Esophagus mucosa (tissue), 1 donor: Measurements from ENCODE around the gene STAT4. TPM values are rescaled to one million over a fixed set of nuclear protein-coding genes. Genes with fewer than 3 reads are reported as not detected.

Experiments used
- ATAC-seq: fragments of 200-7000 bp; cut with Tn5 transposase; one replicate; pipeline ENCODE4 v1.9.1; 2020
- total RNA-seq: library from RNA; stranded (reverse); gene quantifications from one replicate; pipeline ENCODE4 v1.2.4, GENCODE V29; 2023
- donor health status: DM: yes; HTN: yes; CAD: no.

The STAT4 gene
- total RNA-seq, 1 donor from 2014 or later, result 0.88 TPM

DNA sequence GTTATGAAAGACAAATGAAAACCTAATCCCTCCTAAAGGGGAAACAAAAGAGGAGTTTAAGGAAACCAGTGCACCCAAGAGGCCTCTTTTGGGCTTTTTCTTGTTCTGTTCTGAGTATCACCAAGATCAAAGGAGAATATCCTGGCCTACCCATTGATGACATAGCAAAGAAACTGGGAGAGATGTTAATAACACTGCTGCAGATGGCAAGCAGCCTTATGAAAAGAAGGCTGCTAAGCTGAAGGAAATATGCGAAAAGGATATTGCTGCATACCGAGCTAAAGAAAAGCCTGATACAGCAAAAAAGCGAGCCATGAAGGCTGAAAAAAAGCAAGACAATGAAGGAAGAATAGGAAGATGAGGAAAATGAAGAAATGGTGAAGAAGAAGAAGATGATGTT lies 23.6 kb upstream of the STAT4 start:
- no peak for ATAC-seq

DNA sequence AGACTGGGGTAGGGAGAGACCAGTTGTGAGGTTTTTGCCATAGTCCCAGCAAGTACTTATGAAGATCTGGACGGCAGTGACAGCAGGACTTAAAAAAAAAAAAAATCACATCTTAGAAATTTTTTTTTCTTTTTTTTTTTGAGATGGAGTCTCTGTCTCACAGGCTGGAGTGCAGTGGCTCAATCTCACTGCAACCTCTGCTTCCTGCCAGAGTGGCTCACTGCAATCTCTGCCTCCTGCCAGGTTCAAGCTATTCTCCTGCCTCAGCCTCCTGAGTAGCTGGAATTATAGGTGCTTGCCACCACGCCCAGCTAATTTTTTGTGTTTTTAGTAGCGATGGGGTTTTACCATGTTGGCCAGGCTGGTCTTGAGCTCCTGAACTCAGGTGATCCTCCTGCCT lies 22.4 kb upstream of the STAT4 start:
- ATAC-seq, result no peak

DNA sequence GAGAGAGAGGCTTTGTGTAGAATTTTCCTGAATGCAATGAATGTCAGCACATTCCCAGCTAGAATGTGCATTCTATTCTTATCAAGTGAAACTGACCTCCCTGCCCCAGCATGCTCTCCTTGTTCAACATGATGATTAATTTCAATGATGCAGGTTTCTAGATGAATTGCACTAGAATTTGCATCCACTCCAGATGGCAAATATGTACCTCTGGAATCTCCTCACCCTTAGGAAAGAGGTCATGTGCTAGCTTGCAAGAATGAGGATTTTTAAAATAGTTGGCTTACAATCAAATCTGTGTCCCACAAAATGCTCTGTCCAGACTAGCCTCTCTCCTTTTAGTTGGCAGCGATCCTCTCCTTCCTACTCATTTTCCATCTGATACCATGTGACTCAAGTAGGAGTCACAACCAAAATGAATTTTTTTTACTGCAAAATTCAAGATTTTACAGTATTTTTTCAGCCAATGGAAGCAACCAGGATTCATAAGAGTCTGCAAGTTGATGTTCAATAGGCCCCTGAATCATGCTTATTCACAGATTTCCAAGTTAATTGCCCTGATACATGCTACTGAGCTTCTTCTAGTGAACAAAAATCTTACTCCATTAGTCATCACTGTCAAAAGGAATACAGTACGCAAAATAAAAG lies 21.0 kb upstream of the STAT4 start:
- peak; percentile 71 for ATAC-seq

DNA sequence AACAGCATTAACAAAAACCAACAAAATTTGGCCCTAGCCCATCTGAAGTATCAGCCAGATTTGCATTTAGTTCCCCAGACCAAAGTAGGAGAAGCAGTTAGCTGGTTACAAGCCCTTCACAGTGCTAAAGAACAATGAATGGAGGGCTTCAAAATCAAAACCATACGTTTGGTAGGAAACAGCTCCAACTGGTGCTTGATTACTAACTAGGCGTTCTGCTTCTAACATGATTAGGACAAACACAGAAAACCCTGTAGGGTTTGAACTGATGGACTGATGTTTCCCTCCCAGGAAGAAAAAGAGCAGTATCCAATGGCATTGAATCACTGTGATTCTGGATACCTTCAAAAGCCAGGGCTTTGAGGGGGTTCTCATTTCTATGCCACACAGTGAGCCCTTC lies 20.5 kb upstream of the STAT4 start:
- no peak for ATAC-seq

DNA sequence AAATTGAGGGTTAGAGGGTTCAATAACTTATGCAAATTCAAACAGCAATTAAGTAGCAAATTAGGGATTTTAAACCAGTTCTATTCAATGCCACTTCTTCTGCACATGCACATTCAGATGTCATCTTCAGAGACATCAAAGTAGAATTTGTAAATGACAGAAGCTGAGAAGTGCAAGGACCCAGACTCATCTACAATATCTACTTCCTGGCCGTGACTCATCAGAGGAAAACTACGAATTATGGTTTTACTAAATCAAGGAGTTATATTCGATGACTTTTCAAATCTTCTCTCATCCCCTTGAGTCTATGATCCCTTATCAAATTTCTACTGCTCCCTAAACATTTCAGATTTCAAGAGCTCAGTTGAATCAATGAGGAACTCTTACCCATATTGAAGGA lies 20.0 kb upstream of the STAT4 start:
- ATAC-seq, result no peak

DNA sequence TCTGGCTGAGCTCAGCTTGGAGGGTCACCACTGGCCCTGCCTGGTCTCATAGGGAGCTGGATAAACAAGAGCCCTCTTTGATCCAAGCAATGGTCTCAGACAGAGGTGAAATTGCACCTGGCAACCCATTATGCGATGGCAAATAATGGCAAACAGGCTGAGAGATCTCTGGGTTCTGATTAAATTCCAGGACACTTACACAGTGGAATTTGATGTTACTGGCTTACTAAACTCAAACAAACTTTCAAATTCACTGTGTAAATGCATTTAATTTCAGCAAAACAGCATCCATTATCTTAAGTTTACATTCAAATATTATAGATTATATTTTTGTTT lies 19.5 kb upstream of the STAT4 start:
- ATAC-seq, result no peak

DNA sequence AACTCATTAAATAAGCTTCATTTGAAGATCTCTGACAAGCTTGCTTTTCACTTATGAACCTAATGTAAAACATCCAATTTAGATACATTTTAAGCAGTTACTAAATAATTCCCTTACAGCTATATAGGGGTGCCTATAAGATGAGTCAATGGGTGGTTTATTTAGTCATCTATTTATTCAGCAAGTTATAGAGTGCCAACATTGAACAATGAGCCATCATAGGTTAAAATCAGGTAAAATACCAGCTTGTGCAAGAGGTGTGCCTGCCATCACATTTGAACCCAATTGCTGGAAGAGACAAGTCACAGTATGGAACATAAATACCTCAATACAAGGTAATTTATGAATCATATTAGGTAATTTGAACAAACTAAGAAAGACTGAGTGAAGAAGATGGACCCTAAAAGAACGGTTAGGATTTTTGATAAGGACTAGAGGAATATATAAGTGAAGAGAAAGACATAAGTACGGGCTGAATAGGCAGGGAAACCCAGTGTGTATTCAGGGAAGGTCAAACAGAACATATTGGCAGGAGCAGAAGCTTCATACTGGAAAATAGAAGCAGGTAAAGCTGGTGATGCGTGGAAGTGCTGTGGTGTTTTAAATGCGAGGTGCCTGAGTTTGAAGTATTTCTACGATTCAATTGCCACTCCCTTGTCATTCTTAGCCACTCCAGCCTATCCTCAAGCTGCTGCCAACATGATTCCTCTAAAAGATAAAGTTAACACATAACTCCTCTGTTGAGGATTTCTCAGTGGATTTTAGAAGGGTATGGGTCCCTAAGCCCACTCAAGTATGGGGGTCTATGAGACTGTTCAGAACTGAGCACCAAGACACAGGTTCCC lies 18.9 kb upstream of the STAT4 start:
- peak; percentile 80 for ATAC-seq

DNA sequence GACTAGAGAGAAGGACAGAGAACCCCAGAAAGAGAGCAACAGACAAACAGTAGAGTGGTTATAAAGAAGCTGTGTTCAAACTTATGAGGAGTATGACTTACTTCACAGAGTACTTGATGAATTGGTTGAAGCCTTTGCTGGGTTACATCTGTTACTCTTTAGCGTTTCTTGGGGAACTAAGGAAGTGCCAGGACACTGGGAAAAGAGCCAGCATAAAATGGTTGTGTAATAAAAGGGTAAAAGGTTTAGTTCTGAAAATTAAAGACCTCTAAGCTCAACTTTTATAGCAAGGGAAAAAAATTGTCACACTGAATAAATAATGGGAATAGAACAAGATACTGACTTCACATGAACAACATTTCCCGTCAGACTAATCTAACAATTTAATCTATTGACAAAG lies 17.0 kb upstream of the STAT4 start:
- no peak for ATAC-seq

DNA sequence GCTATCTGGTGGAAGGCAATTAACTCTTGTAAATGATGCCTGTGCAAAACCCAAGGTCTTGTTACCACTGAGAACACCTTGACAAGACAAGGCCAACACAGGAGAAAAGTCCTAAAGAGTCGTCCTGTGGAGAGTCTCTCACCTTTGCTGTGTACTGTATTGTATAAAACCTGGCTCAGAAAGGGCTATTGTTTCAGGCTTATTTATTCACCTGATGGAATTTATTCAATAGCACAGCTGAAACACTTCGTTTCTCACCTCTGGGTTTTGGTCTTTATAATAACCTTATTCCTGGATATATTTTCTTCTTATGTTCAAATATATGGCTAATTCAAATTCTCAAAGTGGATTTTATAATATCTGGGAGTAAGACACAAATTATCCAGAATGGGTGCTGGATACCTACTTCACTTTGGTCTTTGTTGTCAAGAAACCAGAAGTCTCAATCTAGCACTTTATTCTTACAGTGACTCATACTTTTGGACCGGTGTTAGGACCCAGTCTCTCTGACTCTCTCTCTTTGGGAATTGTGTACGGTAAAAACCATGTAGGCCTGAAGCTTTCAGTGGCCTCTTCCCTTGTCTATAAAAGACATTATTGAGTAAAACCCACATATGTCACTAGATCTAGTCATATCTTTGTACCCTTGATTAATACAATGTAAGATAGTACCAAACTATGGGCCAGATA lies 16.1 kb upstream of the STAT4 start:
- no peak for ATAC-seq

DNA sequence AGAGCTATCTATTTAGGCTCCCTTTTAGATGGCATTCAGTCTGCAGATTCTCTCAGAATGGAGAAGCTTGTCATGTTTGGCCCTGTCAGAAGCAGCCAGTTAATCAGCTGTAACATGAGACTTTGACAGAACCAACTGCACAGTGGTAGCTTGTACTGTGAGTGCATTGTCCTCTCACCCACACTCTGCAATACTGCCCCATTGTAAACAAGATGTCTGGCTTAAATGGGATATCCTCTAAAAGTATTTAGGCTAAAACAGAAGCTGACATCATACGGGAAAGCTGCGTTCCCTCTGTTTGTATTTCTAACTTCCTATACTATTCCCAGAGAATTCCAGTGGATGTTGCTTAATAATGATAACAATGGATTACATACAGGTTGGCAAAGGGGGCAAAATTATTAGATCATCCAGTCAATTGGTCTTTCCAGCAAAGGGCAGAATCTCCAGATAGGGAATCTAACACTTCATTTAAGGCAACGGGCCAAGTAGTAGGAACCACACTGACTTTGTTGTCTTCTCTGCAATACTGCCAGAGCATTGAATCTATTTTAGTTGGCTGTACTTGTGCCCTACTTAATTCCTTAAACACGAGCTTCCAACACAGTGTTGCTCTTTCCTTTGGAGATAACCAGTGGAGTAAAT lies 15.4 kb upstream of the STAT4 start:
- ATAC-seq, result peak; percentile 62

DNA sequence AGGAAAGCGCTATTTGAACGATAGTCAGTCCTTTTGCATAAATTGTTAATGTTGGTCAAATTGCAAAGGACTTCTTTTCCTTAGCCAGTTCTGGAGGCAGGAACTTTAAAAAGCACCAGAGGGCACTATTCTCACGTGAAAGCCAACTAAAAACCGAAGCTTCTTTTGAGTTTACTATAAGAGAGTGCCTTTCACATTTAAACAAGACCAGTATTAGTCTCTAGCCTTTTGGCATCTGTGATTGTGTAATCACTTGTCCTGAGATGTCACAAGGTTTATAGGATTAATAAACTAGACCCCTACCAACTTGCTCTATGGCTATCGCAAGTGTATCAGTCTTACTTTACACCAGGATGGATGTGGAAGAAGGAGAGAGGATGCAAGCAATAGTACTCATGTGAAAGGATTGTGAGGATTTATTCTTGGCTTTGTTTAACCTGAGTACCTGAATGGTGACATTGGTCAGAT lies 14.4 kb upstream of the STAT4 start:
- peak; percentile 60 for ATAC-seq

DNA sequence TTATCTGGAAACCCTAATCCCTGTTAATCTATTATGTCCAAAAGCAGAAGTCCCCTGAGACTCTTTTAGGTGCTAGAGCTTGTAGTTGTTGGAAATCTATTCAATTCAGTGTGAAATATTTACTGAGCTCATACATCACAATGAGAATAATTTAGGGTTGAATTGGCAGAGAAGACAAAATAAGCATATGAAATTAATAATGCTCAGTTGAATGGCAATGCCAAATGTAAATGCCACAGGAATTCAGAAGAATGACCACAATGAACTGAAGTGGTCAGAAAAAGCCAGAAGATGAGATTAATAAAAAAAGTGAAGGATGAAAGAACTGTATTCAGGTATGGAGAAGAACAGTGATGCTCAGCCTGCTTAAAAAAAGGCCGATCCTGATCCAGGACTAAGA lies 8.0 kb upstream of the STAT4 start:
- ATAC-seq, result no peak

DNA sequence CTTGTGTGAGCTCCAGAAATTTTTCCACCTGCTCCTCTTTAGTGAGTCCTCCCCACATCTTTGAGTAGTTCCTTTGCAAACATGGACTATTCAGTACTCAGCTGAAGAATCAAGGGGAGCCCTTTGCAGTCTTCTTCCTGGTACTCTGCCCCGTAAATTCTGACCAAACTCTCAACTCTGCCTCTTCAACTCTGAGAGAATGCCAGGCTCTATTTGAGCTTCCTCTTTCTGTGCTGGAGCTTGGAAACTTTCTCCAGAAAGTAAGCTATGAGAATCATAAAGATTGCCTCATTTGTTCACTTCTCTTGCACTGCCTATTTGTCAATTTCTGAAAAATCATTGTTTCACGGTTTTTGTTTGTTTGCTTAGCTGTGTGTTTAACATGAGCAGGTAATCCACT lies 7.4 kb upstream of the STAT4 start:
- no peak for ATAC-seq

DNA sequence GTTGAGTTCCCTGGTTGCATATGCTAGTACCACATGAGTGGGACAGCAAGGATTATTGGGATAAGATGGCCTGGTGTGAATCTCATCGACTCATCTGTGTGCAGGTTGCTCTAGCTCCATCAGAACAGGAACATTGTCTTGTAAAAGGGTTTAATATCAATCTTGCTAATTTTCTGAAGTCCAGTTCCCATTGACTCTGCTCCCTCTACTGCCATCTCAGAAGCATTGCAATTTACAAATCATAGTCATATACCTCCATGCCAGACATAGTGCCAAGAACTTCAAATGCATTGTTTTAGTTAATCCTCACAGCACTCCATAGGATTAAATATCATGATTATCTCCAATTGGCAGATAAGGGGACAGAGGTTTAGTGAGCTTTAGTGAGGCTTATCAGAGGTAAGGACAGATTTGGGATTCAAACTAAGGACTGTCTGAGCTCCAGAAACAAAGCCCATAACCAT lies 4.8 kb upstream of the STAT4 start:
- peak; percentile 45 for ATAC-seq

DNA sequence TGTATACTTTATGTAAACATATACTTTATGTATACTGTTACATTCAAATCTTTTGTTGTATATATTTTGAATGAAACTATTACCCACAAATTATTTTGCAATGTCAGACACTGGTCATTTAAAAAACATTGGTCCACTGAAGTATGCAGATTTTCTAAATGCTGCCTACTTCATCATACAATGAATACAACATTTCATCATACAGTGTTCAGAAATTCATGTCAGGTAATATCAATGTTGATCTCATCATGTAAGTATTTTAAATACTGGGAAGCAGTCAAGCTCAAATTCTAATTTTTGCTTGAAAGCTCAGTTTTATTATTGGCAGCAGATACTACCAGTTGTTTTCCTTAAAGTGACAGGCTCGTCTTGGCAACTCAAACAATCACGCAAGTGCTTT lies 2.9 kb upstream of the STAT4 start:
- ATAC-seq, result no peak

DNA sequence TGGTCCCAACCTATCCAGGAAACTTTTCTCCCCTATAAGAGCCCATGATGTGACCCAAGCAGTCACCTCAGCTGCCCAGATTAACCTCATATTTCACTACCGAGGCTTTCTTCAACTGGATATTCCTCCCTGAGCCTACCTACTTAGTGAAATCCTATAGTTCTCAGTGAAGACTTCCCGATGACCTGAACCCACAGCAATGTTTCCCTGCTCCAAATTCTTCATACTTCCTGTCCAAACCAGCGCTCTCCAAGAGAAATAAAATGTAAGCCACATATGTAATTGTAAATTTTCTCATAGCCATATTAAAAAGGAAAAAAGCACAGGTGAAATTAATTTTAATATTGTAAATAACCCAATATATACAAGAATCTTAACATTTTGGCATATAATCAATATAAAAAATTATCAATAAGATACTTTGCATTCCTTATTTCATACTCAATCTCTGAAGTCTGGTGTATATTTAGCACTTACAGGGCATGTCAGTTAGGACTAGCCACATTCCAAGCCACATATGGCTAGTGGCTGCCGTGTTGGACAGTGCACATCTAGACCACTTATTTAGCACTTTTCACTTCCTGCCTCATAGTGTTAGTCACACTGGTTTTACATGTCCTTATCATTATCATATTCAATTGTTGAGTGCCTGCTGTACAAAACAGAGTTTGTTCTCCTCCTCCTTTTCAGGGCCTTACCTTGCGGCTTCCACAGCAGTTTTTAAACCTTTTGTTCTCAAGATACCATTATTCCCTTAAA lies 1.9 kb upstream of the STAT4 start:
- ATAC-seq, result peak; percentile 69

DNA sequence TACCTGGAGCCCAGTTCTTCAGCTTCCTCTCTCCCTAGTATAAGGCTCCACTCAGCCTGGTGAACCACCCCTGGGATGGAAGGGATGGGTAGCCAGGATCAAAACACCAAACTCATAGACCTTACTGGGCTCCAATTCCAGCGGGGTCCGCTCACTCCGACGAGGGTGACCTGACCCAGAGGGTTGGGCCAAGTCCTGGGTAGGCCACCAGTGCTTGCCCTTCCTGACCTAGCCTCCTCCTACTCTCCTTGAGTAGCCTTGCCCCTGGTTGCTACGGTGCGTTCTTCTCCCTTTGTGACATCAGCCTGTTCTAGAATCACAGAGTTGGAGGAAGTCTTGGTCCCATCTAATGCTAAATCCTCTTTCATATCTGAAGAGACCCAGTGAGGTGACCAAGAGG lies 537 bp upstream of the STAT4 start:
- no peak for ATAC-seq

DNA sequence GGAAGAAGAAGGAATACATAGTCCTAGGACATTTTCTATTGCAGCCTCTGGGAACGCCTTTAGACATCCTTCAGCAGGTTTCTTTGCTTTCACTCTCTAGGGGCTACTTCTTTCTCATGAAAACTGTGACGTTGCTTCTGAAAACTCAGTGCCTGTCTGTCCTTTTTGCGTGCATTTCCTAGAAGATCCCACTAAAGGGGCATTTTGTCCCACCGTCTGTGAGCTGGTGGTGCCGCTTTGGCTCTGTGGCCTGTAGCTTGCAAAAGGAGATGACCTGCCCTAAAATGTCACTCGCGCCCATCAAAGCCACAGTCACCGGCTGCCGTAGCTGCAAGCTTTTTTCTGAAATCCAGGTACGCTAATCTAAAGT lies 579 bp downstream of the STAT4 start:
- ATAC-seq, result no peak

DNA sequence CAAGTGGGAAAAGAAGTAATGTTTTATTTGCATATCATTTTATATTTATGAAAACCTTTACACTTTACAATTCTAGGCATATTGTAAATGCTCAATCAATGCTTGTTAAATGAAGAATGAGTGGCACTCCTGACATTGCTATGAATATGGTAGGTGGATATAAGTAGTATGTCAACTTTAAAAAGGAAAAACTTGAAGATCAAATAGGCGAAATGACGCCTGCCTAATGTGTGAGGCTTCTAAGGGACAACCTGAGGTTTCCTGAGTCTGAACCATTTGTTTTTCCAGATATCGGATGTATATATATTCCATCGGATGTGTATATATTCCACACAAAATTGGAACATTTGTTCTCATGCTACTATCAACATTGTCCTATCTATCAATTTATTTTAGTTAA lies 1.4 kb downstream of the STAT4 start:
- ATAC-seq, result no peak

DNA sequence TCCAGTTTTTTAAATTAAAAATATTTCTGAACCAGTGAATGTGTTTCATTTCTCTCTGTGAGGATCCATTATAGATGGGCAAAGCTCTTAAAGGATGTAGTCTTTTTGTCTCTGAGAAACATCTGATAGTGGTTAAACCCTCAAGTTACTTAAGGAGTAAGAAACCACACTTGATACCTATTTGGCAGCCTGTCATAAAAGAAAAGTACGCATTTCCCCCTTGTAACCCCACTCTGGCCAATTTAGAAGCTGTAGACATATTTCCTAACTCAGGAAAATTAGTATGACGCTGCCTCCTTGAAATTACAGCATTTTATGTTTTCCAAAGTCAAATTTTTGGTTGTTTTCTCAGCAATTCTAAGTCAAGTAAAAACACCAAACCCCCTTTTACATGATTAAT lies 2.0 kb downstream of the STAT4 start:
- ATAC-seq, result no peak

DNA sequence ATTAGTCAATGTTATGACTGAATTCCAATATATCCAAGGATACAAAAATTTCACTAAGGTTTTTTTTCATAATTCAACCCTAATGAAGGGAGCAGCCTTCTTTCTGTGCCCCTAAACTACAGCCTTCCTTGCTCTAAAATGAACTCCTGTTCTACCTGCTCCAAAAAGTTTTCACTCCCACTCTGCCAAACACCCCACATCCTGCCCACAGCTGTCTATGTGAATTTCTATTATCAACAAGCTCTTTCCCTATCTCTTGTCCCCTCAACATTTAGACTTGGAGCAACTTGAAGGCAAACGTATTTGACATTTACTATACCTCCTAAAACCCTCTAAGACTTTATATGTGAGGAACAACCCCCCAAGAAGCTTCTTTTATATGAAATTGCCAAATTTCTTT lies 2.5 kb downstream of the STAT4 start:
- ATAC-seq, result no peak

DNA sequence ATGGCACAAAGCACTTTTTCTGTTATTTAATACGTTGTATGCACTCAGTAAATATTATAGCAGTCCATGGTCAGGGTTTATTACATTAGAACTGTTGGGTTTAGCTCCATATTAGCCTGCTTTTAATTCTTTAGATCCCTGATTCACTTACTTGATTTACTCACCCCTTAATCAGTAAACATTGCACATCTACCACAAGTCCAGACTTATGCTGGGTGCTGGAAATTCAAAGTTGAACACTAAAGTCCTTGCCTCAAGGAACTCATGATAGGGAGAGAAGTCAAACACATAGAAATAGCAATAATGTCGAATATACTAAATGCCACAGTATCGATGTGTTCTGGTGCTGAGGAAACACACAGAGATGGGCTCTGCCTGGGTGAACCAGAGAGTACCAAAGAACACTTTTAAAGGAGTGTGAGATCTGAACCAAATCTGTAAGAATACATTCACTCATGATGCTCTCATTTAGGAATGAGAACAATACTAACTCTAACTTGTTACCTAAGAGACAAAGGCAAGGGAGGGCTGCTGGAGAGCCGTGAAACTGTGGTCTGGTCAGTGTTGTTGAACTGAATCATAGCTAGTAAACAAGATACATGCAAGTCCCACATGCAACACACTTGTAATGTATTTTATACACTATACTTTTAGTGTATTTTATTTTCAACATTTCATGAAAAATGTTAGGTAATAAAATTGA lies 4.9 kb downstream of the STAT4 start:
- peak; percentile 59 for ATAC-seq
